ENCODE results near the gene WNT5A. TPM values are rescaled to one million over a fixed set of nuclear protein-coding genes. Genes with fewer than 3 reads are reported as not detected.

Gene WNT5A
- total and polyA plus RNA-seq, 2 of the 4 experiments (the other 2 are of a cell fraction) = 224 to 231 TPM

GRCh38 chr3:55518451-55518850 lies 31.3 kb upstream of the WNT5A start:
- Histone ChIP-seq H2BK120ac (ENCODE audit: low read depth, low read length) (no peak overlapping the region), H4K20me1 (ENCODE audit: insufficient read depth, low read length) (no peaks in the 10 kb centered on the region), H3K23ac (ENCODE audit: low read depth, low read length) (no peak overlapping the region), H3K9ac (ENCODE audit: low read depth, low read length) (no peak overlapping the region), H2BK20ac (ENCODE audit: low read depth, low read length) (no peak overlapping the region), H3K36me3 (ENCODE audit: control insufficient read depth, insufficient read depth, low read length) (no peaks in the 10 kb centered on the region), H3K79me1 (ENCODE audit: low read depth in 1 of 2, low read length in 2 of 2) (no peaks in the 10 kb centered on the region), H2AFZ (replicated peaks; ENCODE audit: low read length, poor library complexity) (no peak overlapping the region), H3K4ac (ENCODE audit: low read depth, low read length) (no peak overlapping the region), H3K4me2 (ENCODE audit: low read depth, low read length) (no peak overlapping the region), H2AK5ac (ENCODE audit: low read depth, low read length) (no peak overlapping the region), H3K9me1 (ENCODE audit: insufficient read depth, low read length) (peaks cover 8% of the 10 kb centered on the region; the same call in 1 of the 2 replicates), H3K4me3 (ENCODE audit: insufficient read depth, low read depth, low read length) (no peak overlapping the region), H3K56ac (ENCODE audit: extremely low read depth, insufficient read depth, low read length) (no peak overlapping the region), H2AK9ac (replicated peaks; ENCODE audit: low read depth, low read length, poor library complexity) (no peak overlapping the region), H3K18ac (ENCODE audit: low read depth, low read length) (no peak overlapping the region), H3K9me3 (ENCODE audit: control insufficient read depth, insufficient read depth, low read length) (no peaks in the 10 kb centered on the region), H3K14ac (replicated peaks; ENCODE audit: low read depth, low read length) (no peak overlapping the region), H4K8ac (ENCODE audit: low read depth in 2 of 2, low read length in 2 of 2) (no peak overlapping the region), H3K27ac (ENCODE audit: insufficient read depth, low read length) (no peak overlapping the region), H4K5ac (ENCODE audit: low read depth, low read length) (no peak overlapping the region), H4K91ac (ENCODE audit: insufficient read depth, low read depth, low read length) (no peak overlapping the region), H3K4me1 (ENCODE audit: control insufficient read depth, insufficient read depth, low read length) (peaks cover 13% of the 10 kb centered on the region), H3K27me3 (ENCODE audit: control insufficient read depth, insufficient read depth, low read length) (no peaks in the 10 kb centered on the region), H2BK15ac (ENCODE audit: low read depth, low read length) (no peak overlapping the region), H2BK5ac (ENCODE audit: low read depth, low read length, poor library complexity, severe bottlenecking) (no peak overlapping the region)
- peak; percentile 51 for ATAC-seq (ENCODE audit: low read depth)
- ChIA-PET CTCF (interaction anchor here (0.8 kb wide), 1 partner anchor 203 kb away, joined by 3 read pairs; no protein-coding TSS in a partner anchor), POLR2A (ENCODE audit: unreplicated experiment) (no interaction called here)
- dilution Hi-C loops (cut with HindIII; ENCODE audit: low sequenced_read_pairs, unreplicated experiment) = no loop called here
- intact Hi-C loops (cut with micrococcal nuclease) = no loop called here
- BruUV-seq (replicated peaks) = no TSS peak
- TF ChIP-seq RAD21 (IDR thresholded peaks at IDR 0.05; ENCODE audit: low read length) (no peak), RFX5 (IDR thresholded peaks at IDR 0.05; ENCODE audit: low read depth, low read length) (no peak), MXI1 (IDR thresholded peaks at IDR 0.05; ENCODE audit: borderline replicate concordance, low read depth, low read length) (no peak), NFE2L2 (IDR thresholded peaks at IDR 0.05; ENCODE audit: low read depth, low read length) (no peak), MAFK (IDR thresholded peaks at IDR 0.05; ENCODE audit: low read depth, low read length) (no peak), BHLHE40 (IDR thresholded peaks at IDR 0.05; ENCODE audit: low read depth, low read length) (no peak), RCOR1 (IDR thresholded peaks at IDR 0.05; ENCODE audit: insufficient replicate concordance, low read length) (no peak)
- TF ChIP-seq, protein P1, sequence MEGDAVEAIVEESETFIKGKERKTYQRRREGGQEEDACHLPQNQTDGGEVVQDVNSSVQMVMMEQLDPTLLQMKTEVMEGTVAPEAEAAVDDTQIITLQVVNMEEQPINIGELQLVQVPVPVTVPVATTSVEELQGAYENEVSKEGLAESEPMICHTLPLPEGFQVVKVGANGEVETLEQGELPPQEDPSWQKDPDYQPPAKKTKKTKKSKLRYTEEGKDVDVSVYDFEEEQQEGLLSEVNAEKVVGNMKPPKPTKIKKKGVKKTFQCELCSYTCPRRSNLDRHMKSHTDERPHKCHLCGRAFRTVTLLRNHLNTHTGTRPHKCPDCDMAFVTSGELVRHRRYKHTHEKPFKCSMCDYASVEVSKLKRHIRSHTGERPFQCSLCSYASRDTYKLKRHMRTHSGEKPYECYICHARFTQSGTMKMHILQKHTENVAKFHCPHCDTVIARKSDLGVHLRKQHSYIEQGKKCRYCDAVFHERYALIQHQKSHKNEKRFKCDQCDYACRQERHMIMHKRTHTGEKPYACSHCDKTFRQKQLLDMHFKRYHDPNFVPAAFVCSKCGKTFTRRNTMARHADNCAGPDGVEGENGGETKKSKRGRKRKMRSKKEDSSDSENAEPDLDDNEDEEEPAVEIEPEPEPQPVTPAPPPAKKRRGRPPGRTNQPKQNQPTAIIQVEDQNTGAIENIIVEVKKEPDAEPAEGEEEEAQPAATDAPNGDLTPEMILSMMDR (conservative IDR thresholded peaks at IDR 0.05; ENCODE audit: low read depth, low read length) = no peak
- WGBS, 2 experiments (ENCODE audit: extremely low coverage in 2 of 2, insufficient read length in 1 of 2) = no CpG with 5 or more reads among the region's 6 CpGs
- in situ Hi-C loops (cut with MboI; ENCODE audit: low sequenced_read_pairs) = no loop called here
- DNase-seq = peak; percentile 39

All from IMR-90 (cell line).